Esophagus squamous epithelium (tissue), 4 donors: ENCODE results near the gene DHX57.

Experiments used
- CTCF ChIP-seq, 6 experiments: fragments of 450-650 bp in 4 of 6; fragments of 200-600 bp in 2 of 6; sonication (generic) in 2 of 6; IDR thresholded peaks; one replicate each; pipeline ENCODE4 v1.5.1; 2016 to 2019; ENCODE audit warnings: antibody characterized with exemption in 6 of 6, mild to moderate bottlenecking in 4 of 6, moderate library complexity in 4 of 6
- POLR2A ChIP-seq, 4 donors: fragments of 450-650 bp; IDR thresholded peaks; one replicate each; pipeline ENCODE4 v1.6.1; 2017; ENCODE audit warnings: antibody characterized with exemption in 4 of 4, mild to moderate bottlenecking in 4 of 4, moderate library complexity in 3 of 4

GRCh38 chr2:38873763-38874162 is 2.0 kb downstream of the DHX57 start:
- TF ChIP-seq CTCF (IDR thresholded peaks at IDR 0.05) (no peak), POLR2A (IDR thresholded peaks at IDR 0.05) (no peak)
